Germinal center (tissue), 1 donor: ENCODE results near the gene SPEF1.

ENCODE experiments used
- DNase-seq: peaks from one replicate; pipeline ENCODE4 v3.0.0; 2012; ENCODE audit warnings: mixed read lengths, low spot score

The SPEF1 gene

DNA sequence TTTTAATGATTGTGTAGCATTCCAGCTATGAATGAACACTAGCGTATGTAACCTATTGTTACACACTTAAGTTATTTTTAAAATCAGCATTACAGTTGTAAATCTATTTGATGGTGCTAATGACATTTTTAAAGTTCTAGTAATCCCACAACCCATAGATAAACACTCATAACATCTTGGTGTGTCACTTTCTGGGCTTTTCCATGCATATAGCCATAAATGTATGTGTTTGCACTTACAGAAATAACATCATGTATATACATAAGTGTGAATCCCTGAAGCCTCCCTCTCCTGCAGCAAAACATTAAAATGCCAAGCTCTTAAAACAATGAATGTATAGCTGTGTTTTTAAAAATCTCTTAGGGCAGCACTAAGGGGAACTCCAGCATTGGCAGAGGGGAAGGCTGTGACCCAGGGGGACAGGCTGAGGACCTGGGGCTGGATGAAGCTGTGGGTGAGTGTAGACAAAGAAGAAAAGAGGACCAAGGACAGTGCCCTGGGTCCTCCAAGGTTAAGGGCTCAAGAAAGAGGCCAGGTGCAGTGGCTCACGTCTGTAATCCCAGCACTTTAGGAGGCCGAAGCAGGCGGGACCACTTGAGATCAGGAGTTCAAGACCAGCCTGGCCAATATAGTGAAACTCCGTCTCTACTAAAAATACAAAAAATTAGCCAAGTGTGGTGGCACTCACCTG lies 6.2 kb upstream of the SPEF1 start:
- no peak for DNase-seq

DNA sequence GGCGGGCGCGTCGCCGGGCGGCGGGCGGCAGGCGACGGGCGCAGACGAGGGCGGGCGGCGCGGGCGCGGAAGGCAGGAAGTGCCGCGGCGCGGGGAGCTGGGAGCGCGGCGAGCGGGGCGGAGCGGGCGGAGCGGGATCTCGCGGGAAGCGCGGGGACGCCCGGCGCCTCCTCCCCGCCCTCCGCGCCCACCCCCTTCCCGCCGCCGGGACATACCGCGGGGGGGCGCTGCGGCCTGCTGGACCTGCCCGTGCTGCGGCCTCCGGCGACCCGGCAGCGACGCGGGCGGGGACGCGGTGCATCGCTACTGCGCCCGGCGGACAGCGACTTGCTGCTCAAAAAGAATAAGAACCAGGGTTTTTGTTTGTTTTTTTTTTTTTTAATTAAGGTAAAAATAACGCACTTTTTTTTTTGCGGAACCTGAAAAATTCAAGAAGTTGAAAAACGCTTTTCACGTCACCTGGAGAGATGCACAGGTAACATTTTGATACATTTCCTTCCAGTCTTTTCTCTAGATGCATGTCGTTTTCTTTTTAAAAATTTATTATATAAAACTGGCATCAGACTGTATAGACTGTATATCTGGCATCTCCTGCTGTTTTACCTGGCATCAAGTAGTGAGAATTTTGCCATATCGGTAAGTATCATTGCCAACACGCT lies 5.5 kb upstream of the SPEF1 start, which contains the start of gene CENPB:
Gene CENPB (minus strand): TSS at position 76 of the 659 bp plus-strand sequence. CDS start 257 bp downstream, outside the sequence.
- DNase-seq, result peak; percentile 87

DNA sequence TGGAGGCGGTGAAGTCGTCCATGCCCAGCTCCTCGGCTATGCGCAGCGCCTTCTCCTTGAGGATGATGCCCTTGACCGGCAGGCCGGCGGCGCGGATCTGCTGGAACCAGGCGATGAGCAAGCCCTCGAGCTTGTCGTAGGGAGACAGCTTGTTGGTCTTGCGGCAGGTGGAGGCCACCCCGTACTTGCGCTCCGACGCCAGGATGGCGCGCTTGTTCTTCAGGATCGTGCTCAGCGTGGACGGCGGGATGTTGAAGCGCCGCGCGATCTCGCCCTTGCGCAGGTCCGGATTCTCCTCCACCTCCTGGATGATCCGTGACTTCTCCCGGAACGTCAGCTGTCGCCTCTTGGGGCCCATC lies 4.9 kb upstream of the SPEF1 start:
- DNase-seq, result no peak

DNA sequence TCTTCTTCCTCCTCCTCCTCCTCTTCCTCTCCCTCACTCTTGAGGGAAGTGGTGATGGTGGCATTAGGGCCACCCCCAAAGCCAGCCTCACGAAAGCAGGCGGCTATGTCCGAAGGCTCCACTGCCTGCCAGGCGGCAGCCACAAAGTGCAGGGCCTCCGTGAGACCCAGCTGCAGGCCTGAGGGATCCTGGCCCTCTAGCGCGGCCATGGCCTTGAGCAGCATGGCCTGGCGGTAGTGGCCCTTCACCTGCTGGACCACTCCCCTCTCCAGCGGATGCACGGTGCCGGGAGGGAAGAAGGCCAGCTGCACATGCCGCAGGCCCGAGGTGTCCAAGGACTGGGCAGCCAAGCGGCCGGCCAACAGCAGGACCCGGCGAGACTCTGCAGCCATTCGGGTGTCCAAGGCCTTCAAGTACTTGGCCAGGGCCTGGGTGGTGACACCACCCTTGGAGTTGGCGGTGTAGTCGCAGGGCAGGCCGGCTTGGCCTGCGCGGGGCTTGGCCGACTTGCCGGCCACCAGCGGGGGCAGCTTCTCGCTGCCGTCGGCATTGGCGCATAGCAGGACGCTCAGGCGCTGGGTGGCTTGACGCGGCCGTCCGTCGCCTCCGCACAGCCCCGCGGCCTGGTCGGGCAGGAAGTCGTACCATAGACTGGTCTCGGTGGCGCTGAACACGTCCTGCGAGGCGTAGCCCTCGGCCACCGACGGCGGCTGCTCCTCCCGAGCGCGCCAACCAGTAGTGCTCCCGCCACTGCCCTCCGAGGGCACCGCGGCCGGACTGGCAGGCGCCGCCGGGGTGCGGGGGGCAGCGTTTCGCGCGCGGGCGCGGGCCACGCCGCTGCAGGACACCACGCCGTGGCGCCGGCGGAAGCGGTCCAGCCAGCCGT lies 4.2 kb upstream of the SPEF1 start:
- no peak for DNase-seq

DNA sequence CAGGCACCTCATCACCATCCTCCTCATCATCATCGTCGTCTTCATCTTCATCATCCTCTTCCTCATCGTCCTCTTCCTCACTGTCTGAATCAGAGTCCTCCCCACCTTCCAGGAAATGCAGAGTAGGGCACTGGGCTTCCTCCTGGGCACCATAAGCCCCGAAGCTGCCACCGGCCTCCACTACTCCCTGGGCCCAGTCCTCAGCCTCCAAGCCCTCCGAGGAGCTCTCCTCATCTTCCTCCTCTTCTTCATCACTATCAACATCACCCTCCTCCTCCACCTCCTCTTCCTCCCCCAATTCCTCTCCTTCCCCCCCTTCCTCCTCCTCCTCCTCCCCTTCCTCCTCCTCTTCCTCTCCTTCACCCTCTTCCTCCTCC lies 3.6 kb upstream of the SPEF1 start:
- DNase-seq, result no peak

DNA sequence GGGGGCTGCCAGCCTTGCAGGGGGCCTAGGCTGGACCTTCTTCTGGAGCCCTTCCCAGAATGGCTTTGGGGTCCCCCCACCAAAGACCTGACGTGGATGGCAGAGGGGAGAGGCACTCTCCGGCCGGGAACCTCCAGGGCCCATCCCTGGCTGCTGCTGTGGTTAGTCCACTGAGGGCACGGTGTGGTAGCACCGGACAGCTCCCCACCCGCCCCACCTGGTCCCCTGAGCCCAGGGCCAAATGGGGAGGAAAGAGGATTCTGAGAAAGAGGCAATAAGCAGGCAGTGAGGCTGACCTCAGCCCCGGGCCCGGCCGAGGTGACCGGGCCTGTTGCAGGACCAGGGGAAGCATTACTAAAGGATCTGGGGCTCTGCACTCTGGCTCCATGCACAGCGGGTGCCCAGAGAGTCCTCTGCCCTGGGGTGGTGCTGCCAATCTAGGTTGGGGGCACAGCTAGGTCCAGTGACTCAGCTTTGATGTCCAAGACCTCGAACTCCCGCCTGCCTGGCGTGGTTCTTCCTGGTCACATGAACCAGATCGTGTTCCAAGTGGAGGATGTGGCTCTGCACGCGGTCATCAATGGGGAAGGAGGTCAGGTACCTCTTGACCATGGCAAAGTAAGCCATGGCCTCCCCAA lies 3.1 kb upstream of the SPEF1 start:
- no peak for DNase-seq

DNA sequence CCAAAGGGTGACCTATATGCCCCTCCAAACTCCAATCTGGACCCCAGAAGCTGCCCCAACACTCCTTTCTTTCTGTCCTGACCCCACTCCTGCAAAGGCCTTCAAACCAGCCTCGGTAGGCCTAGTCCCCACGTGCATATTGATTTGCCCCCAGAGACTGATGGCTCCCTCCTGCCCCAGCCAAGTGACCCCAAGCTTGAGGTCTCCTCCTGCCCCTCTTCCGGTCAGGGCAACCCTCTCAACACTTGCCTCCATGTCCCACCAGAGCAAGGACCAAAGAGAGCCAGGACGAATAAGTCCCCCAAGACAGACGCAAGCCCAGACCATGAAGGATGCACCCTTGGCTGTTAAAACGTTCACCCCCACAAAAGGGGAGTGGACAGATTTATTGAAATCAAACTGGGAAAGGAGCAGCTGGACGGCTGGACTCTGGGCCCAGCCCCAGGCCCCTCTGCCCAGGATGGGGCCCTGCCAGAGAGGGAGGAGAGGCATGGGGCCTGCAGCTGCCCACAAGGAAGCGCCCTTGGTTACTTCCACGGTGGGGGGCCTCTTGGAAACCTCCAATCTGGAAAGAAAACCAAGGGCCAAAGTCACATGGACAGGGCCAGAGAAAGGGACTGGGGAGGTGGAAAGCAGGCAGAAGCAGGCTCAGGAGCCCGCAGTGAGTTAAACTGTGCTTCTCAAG lies 2.4 kb upstream of the SPEF1 start:
- DNase-seq, result no peak

DNA sequence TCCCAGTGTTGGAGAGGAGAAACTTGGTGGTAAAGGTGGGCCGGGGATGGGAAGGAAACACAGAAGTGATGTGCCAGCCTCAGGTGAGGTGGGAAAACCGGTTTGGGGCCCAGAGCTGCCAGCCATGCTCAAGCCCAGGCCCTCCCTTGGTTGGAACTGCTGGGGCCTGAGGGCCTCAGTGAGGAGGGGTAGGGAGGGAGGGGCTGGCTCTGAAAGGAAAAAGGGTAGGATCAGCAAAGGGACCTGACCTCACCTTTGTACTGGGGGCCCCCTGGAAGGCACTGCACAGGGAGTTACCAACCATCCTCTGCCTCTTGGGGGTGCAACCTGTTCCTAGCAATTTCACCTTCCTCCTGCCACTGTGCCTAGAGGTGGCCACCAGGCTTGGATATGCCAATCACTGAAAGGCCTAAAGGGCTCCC lies 1.8 kb upstream of the SPEF1 start:
- no peak for DNase-seq

DNA sequence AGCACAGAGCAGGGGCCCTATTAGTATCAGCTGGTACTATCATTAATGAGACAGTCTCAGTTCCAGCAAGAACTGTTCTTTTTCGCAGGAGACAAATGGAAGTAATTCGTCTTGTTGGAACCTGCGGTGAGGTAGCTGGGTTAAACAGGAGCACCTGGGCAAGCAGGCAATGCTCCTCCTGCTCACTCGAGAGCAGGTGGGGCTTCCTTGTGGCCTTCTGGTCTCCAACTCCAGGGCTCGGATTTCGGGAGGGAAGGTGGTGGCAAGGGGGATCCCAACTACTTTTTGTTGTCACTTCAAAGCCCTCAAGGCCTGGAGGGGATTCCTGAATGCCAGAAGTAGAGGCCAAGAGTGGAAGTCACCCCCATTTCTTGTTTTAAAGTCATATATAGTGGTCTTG lies 1.3 kb upstream of the SPEF1 start:
- DNase-seq, result no peak

DNA sequence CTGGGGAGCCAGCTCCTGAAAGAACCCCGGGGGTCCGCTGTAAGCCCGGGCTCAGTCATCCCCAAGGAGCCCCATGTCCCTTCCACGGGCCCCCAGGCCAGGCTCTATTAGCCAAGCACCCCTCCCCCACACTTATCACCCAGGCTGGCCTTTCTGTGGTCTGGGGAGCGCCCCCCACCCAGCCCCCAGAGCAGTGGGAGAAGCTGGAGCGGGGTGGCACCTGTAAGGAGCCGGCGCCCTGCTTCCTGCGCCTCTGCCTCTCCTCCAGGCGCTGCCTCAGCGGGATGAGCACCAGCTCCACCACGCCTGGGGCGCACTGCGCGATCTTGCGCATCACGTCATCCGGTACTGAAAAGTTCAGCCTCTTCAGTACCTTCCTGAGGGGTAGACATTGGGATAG lies 2.3 kb downstream of the SPEF1 start:
- no peak for DNase-seq

DNA sequence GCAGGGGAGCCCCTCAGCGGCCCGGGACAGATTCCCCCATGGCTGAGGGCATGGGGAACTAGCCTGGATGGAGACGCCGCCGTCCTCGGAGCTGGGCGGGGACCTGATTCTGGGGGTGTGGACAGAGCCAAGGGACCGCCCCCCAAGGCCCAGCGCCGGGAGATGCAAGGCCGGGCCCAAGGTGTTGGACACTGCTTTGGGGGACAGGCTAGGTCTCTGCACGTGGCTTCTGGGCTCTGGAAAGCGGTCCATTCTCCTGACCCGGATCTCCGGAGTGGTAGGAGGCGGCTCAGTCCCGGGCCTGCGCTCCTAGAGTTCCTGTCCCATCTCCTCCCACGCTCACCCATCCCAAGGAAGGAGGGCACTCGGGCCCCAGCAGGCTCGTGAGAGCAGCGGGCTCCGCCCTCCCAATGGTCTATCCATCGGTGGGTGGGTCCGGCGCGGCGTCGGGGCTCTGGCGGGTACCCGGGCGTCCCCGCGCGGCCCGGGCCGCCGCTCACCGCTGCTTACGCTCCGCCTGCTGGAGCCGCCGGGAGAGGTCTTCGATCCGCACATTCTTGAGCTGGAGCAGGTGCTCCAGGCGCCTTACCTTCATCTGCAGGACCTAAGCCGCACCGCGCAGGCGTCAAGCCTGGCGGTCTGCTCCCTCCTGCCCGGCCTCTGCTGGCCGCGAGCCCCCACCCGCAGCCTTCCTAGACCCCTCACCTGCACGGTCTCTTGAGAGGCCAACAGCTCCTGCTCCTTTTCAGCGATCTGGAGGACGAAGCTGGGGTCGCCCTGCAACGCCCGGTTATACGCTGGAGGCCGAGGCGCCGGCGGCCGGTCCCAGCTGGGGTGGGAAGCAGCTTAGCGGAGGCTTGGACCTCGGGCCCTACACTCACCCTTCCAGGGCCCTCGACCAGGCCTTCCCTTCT lies 3.3 kb downstream of the SPEF1 start:
- DNase-seq, result peak; percentile 72

DNA sequence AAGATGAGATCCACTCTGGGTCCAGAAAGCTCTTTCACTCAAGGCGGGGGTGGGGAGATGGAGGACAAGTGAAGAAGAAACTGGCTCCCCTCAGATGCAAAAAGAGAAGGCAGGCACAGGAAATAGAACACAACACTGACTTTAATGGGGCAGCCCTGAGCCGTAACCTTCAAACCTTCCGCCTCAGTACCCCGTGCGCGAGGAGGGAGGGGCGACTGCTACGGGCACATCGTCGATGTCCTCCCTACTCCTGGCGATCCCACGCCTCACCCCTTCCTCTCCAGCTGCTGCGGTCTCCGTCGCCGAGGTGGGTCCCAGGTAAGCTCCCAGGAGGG lies 3.9 kb downstream of the SPEF1 start:
- DNase-seq, result peak; percentile 62

DNA sequence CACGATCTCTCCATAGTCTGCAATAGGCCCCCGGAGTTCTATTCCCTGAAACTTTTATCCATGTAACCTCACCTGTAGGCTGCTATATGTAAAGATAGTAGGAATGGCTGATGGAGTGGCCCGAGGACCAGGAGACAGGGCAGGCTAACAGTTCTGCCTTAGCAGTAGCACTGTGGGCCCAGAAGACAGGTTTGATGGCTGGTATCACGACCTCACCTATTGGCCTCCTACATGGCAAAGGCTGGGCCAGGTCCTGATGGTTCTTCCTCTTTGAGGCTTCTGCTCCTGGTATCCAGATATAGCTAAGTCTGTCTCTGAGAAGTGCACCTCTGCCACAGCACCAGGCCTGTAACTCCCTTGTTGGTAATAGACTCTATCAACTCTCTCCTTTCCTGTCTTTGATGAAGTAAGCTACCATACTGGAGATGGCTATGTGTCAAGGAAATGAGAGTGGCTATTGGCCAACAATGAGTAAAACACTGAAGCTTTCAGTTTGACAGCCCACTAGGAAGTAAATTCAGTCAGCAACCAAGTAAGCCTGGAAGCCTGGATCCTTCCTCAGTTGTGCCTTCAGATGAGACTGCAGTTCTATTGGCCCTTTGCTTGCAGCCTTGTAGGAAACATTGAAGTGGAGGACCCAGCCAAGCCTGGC lies 5.7 kb downstream of the SPEF1 start:
- DNase-seq, result no peak

DNA sequence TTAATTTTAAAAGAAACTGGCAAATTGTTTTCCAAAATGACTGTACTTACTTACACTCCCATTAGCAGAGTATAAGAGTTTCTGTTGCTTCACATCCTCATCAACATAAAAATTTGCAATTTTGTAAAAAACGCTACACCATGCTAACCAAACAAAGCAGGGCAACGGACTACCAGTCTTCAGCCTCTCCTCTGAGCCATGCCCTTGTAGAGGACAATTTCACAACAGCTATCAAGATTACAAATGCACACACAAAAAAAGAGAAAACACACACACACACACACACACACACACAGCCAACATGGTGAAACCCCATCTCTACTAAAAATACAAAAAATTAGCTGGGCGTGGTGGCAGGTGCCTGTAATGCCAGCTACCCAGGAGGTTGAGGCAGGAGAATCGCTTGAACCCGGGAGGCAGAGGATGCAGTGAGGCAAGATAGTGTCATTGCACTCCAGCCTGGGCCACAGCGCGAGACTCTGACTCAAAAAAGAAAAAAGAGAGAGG lies 9.6 kb downstream of the SPEF1 start:
- DNase-seq, result no peak

DNA sequence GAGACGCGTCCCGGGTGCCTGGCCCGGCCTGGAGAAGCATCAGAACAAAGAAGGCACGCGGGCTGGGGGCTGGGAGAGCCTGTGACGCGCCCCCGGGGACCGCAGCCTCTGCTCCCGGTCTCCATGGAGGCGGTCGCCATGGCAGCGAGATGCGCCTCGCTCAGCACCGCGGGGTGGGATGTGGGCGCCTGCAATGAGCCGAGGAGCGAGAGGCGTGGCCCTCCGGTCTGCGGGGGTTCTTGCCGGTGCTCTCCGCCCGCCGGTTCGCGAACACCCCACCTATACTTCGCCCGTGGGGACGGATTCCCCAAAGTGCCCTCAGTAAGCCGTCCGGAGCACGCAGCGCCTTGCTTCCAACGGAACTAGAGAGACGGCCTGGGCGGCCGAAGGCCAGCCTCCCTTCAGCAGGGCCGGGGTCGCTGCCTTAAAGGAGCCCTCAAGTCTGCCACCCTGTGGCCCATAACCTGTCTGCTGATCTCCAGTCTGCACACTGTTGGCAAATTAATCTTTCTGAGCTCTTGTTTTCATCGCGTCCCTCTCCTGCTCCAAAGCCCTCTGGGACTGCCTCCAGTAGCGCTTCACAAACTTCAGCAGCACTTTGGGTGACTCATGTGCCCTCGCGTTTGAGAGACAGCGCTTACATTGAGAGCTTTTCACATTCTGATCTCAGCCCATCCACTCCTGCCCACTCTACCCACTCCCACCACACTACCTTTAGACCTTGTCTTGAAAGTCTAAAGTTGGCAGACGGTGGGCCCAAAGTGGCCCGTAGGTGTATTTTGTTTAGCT lies 12.7 kb downstream of the SPEF1 start:
- peak; percentile 82 for DNase-seq

DNA sequence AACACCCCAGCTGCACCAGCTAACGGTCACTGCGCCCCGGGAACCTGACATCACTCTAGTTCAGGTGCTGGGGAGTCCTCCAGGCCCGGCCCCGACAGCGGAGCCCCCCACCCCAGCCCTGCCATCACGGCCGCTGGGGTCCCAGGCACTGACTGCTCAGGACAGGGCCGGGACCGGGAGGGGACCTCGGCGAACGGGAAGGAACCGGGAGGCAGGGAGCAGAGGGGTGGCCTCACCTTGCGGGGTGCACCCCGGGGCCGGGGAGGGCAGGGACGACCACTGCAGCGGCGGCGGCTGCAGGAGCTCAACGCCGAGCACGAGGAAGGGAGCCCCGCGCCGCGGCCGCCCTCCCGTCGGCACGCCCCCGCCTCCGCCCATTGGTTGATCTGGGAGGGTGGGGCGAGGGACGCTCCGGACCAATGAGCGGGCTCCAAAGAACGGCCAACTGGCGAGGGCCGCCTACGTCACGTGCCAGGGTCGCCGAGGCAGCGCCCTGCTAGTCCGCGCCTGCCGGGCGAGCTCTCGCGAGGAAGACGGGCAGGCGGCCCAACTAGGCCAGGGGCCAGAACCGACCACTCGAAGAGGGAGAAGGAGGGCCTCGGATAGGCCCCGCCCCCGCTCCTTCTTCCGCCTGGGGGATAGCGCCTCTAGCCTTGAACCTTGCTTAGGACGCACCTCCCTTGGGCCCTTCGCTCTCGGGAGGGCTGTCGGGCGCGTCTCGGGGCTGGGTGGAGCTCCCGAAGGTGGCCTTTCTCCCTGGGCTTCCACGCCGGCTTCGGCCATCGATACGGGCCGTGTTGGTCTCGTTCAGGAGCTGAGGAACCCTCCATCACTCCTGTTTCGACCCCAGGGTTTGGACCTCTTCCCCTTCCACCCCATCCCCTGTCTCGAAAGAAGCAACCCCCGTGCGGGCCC lies 13.6 kb downstream of the SPEF1 start, which contains the start of gene ADISSP:
Gene ADISSP (minus strand): TSS at position 327 of the 915 bp plus-strand sequence. CDS start 7,653 bp downstream, outside the sequence.
- peak; percentile 99 for DNase-seq

DNA sequence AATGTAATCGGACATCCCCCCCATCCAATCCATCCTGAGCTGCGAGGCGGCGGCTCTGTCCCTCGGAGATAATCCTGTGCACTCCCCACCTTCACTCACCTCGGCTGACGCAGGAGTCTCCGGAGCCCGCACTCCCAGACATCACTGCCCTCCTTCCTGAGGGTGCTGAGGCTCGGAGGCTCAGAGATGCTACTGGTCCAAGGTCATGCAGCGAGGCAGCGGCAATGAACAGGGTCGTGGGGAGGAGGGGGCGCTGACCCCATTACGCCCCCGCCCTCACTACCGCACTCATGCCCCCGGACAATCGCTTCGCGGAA lies 14.2 kb downstream of the SPEF1 start:
- DNase-seq, result no peak

DNA sequence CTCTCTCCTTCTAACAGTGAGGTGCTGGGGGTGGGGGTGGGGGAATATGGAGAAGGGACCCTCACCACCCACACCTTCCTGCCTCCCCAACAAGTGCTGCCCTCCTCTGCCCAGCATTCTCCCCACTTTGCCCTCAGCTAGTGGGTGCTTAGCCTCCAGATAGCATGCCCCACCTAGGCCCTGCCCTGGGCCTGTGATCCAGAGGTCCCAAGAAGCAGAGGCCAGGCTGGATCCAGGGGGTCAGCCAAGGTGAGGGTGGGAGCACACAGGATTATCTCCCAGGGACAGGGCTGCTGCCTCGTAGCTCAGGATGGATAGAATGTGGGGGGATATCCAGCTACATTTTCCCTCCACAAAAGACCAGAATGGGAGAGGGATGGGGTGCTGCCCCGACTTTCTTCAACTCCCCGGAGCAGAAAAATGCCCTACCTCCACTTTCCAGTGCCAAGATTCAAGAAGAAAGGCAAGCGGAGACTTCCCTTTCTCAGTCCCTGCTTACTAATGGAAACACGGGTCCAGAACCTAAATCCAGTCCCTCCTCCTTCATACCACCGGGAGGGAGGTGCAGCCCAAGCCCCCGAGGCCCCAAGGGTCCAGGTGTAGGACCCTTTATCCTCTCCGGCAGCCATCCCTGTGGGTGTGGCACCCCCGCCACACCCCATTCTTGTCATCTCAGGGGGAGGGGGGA lies 14.7 kb downstream of the SPEF1 start:
- DNase-seq, result no peak
